Spleen (tissue), 7 donors: ENCODE measurements around the gene TNKS1BP1.

ENCODE experiments used
- CTCF ChIP-seq, 11 experiments: fragments of 200-600 bp in 7 of 11; fragments of 450-650 bp in 4 of 11; sonication (generic) in 4 of 11; IDR thresholded peaks in 8 of 11; conservative IDR thresholded peaks in 3 of 11; 1 replicate in 7 of 11; 2 replicates in 4 of 11; pipeline versions ENCODE4 v1.4.0 to v1.8.0; 2016 to 2021; ENCODE audit warnings: antibody characterized with exemption in 11 of 11, inconsistent platforms in 4 of 11, mild to moderate bottlenecking in 1 of 11
- POLR2A ChIP-seq, 3 donors: fragments of 450-650 bp; IDR thresholded peaks; one replicate each; pipeline ENCODE4 v1.5.1; 2017; ENCODE audit warnings: antibody characterized with exemption in 3 of 3, mild to moderate bottlenecking in 1 of 3
- donor health status: DM: no; HTN: no; CAD: no; lungs with moderate emphysema.
- donor health status: DM: no; HTN: no; CAD: no.
- donor health status: DM: no; HTN: no; CAD: no.

- TF ChIP-seq CTCF (IDR thresholded peaks at IDR 0.05 in 8 of 11, conservative IDR thresholded peaks at IDR 0.05 in 3 of 11) (no peak), POLR2A (IDR thresholded peaks at IDR 0.05) (no peak)
Observed at GRCh38 chr11:57335023-57335342, 10.2 kb upstream of the TNKS1BP1 start.
